GM19372 (cell line): Measurements from ENCODE around the gene TFF3.

Source experiments
- ATAC-seq: cut with Tn5 transposase; IDR thresholded peaks from one replicate; pipeline ENCODE4 v1.9.1; 2021; ENCODE audit warnings: mild to moderate bottlenecking, low read depth, moderate library complexity; ENCODE audit not compliant: unreplicated experiment

TFF3 gene, protein sequence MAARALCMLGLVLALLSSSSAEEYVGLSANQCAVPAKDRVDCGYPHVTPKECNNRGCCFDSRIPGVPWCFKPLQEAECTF

DNA sequence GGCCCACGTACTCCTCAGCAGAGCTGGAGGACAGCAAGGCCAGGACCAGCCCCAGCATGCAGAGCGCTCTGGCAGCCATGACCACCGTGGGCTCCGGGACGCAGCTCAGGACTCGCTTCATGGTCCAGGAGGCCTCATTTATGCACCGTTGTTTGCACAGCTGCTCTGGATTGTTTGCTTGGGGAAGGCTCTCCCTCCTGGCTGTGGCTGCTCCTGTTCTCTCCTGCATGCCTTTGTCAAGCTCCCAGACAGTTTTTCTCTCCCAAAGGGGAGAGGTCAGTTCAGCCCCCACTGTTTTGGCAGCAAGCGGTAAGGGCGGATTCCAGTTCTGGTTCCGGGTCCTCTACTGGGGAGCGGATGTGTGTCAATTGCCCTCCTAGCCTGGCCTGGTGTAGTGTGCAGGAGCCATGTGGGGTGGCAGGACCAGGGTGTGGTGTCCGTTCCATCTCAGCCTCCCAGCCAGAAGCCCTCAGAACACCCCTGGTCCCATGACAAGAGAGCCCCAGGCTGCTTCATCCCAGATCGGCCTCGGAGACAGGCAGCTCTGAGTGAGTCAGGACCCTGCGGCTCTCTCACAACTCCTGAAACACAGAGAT is at the start of gene TFF3:
TFF3 (minus strand) TSS at position 114 of the 596 bp plus-strand sequence; CDS start at position 79, 35 bp downstream.
- no peak for ATAC-seq

DNA sequence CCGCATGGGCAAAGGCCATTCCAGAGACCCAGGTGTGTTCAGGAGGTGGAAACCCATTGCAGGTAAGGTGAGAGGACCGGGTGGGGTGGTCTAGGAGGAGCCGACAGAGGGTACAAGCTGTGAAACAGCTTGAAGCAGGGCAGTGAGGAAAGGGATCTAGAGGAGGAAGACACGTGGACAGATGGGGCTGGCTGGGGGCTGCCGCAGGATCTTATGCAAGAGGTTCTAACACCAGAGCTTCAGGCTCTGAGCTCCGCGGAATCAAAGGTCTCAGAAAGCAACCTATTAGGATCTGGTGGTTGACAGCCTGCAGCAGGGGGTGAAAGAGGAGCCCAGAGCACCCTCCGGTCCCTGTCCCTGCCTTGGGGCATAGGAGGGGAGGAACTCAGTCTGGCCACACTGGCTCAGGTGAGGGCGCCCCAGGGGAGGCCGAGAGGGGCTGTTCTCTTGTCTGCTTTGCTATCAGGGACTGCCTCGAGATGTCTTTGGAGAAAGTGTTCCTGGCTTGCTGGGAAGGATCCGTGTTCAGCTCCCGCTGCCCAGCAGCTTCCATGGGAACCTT is 49.2 kb upstream of the TFF3 start:
- no peak for ATAC-seq

DNA sequence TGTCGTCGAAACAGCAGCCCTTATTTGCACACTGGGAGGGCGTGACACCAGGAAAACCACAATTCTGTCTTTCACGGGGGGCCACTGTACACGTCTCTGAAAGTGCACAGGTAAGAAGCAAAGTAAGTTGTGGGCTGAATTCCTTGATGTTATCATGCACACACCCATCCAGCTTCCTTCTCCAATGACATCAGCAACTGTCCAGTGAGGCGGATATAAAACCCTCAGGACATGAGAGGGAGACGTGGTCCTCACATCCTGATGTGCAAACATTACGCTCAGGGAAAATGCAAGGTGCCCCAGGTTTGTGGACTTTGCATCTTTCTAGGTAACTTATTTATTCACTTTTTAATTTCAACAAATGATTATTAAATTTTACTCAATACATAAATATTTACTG is 48.1 kb upstream of the TFF3 start:
- ATAC-seq: no peak

DNA sequence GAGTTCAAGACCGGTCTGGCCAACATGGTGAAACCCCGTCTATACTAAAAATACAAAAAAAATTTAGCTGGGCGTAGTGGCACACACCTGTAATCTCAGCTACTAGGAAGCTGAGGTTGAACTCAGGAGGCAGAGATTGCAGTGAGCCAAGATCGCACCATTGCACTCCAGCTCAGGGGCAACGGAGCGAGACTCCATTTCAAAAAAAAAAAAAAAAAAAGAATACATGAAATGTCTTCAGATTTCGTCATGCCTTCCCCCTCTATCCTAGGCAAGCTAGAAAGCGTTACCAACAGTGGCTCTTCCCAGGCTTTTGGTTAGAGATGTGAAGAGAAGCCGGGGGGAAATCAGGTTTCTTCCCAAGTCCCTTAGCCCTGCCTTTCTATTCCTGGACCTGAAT is 47.5 kb upstream of the TFF3 start:
- no peak for ATAC-seq

DNA sequence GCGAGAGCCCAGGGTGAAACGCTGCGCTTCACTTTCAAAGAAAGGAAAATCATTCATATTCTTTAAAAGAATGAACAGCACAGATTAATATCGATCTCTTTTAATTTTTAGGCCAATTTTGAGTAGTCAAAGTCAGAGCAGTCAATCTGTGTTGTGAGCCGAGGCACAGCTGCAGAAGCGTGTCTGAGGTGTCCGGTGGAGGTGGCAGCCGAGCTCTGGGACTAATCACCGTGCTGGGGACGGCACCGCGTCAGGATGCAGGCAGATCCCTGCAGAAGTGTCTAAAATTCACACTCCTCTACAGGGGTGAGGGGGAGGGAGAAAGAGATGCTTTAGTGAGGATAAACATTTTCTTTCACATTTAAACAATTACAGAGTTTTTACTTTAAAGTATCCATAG is 47.0 kb upstream of the TFF3 start:
- ATAC-seq: no peak

DNA sequence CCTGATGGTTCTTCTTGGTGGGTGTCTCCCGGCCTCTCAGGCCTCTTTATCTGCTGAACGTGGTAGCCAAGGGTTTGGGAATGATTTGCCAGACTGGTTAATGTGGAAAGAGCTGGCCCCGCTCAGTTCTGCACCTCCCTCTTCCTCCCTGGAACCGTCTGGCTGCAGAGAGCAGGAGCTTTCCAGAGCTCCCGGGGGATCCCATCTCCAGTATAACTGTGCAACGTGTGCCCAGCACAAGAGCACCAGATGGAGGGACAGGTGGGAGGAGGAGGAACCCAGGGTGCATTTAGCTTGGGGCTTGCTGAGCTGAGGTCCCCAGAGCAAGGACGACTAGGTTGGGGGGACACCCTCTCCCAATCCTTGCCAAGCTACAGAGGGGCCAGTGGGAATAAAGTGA is 46.1 kb upstream of the TFF3 start:
- no peak for ATAC-seq

DNA sequence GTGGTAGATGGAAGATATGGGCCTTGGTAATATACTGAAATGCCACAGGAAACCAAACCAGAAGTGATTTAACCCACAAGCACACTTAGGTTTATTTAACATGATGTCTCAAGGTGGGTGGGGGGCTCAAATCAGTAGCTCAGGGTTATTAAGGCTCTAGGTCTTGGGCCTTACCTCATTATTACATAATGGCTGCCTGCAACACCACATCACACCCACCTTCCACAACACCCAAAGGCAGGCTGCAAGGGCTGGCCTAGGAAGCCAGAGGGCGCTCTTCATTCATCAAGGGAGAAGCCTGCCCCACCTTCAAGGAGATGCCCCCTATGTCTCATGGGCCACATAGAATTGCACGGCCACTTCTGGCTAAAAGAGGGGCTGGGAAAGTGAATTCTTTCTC is 45.1 kb upstream of the TFF3 start:
- no peak for ATAC-seq

DNA sequence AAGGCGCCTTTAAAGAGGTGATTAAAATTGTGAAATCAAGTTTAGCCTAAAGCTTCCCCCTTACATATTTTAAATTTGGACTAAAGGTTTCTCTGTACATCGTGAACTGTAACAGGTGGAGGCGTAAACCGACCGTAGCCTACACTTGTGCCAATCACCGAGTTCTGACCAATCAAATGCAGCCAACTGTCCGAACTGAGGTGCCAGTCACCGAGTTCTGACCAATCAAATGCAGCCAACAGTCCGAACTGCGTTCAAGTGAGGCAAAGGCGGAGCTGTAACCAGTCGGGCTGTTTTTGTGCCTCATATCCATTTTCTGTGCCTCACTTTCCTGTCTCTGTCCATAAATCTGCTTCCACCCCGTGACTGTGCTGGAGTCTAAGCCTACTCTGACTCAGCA is 43.7 kb upstream of the TFF3 start:
- no peak for ATAC-seq

DNA sequence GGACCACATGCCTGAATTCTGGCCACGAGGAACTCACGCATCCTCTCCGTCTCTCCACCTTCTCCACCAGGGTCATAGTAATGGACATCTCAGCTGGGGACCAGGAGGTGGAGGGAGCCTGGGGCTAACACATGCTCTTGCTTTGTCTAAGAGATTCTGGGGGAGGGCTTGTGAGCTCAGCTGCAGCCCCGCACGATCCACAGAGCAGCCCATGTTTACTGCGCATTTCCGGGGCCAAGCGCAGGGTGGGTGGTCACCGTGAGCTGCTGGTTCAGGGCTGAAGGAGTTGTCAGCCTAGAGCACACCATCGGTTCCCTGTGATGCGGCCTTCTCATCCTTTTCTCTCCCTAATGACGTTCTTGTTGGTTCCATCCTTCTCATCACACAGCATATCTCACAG is 43.1 kb upstream of the TFF3 start:
- ATAC-seq: no peak

DNA sequence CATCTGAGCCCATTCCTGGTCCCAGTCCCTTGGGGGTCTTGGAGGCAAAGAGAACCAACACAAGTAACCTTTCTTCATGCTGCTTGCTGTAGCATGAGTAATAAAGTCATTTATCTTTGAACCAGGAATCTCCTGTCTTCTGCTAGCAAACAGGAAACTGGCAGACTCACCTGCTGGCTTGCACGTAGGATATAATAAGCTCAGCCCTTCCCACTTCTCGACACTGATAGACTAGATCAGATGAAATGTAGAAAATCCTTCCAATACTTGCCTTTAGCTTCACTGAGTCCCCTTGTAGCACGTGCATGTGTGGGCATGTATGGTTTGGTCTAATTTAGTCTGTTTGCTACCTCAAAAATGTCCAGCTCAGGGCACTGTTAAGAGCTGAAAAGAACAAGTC is 42.1 kb upstream of the TFF3 start:
- no peak for ATAC-seq

DNA sequence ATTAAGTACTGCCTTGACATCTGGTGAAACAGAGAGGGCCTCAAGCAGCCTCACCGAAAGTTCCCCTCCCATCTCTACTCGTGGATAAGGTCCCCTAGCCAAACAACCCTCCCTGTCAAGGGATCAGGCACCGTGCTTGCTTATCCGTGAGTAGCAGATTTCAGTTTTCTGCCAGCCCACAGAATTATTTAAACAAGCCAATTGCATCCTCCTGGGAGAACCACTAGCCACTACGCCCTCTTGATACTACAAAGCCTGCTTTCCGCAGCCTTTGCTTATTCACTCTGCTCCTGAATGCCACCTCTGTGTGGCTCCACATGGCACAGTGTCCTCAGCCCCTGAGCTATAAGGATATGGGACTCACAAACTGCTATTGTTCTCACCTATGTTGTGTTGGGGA is 41.4 kb upstream of the TFF3 start:
- no peak for ATAC-seq

DNA sequence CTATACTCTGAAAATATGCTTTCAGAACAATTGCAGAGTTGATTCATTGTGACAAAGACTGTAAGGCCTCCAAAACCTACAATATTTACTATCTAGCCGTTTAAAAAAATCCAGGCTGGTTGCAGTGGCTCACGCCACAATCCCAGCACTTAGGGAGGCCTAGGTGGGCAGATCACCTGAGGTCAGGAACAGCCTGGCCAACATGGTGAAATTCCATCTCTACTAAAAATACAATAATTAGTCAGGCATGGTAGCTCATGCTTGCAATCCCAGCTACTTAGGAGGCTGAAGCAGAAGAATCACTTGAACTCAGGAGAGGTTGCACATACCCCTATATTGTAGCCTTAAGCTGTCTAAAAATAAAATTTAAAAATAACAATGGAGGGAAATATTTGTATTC is 40.8 kb upstream of the TFF3 start:
- ATAC-seq: no peak

DNA sequence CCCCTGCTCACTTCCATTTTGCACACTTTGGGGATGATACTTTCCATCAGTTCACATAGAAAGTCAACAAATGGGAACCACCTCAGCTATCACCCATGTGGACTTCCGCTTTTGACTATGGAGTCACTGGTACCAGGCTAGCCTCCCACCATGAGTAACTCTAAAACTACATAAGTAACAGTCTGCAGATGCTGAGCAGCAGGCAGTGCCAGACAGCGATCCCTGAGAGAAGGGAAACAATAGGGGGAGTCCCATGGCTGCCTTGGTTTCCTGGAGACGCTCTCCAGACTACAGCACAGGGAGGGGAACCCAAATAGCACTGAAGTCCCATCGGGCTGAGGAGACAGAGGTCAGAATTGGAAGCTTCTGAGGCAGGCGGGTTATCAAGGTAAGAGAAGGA is 38.4 kb upstream of the TFF3 start:
- no peak for ATAC-seq

DNA sequence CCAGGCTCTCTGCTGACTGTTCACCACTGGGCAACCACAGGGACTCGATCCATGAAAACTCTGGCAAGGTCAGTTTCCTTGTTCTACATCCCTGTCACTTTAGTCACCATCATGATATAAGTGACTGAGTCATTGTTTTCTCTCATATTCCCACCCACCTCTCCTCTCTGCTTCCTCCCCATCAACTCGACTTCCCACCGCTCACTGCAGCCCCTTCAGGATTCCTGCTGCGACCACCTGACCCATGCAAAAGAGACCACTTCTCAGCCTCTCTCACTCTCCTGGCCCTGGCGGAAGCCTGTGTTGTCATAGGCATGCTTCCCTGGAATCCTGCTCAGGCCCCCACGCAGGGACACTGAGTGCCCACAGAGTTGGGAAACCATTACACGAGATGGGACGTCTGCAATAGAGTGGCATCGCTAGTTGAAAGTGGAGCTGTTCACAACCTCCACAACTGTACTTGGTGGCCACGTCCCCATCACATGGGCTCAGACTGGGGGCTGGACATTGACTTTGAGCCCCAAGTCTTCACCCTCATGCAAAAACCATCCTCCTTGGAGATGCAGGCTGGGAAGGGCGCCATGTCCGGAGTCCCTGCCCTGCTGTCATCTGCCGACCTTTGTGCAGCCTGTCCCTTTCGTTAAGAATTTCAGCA is 37.4 kb upstream of the TFF3 start:
- no peak for ATAC-seq

DNA sequence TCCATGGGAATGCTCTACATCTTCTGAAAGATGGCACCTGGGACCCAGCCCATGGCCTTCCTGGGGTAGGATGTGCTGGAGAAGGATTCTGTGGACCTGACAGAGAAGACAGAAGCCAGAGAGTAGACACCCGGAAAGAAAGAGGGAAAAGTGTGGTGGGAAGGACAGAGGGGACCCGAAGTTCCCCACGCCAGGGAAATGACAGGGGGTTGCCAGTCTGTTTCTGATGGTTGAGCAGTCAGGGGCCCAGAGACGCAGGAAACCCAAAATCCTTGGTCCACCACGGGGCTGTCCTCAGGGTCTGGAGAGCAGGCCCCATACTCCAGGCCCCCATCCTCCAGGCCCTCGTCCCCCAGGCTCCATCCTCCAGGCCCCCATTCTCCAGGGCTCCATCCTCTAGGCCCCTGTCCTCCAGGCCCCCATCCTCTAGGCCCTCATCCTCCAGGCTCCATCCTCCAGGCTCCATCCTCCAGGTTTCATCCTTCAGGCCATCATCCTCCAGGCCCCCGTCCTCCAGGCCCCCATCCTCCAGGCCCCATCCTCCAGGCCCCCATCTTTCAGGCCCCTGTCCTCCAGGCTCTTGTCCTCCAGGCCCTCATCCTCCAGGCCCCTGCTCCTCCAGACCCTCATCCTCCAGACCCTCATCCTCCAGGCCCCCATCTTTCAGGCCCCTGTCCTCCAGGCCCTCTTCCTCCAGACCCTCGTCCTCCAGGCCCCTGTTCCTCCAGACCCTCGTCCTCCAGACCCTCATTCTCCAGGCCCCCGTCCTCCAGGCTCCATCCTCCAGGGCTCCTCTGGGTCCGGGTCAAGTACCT is 36.6 kb upstream of the TFF3 start:
- no peak for ATAC-seq

DNA sequence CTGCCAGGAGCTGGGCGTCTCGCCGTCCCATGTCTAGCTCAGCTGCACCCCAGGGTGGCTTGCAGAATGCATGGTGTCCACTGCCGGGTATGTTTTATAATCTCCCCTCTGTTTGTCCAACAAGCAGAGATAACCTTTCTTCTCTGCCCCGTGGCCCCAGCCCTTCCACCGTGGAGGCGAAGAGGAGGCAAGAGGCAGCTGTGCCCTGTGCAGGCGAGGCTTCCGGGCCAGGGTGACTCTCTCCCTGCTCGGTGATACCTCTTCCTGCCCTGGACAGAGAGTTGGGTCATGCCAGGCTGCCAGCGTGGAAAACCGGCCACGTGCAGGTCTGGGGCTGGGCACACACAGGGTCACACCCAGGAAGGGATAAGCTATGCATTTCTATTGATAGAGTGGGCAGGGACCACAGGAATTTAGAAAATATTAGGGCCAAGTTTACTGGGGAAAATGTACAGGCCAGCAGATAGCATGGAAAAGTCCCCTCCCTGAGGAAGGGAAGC is 35.8 kb upstream of the TFF3 start, which contains the start of gene TFF2:
TFF2 (minus strand) TSS at position 68 of the 500 bp plus-strand sequence; CDS start at position 31, 37 bp downstream.
- no peak for ATAC-seq

DNA sequence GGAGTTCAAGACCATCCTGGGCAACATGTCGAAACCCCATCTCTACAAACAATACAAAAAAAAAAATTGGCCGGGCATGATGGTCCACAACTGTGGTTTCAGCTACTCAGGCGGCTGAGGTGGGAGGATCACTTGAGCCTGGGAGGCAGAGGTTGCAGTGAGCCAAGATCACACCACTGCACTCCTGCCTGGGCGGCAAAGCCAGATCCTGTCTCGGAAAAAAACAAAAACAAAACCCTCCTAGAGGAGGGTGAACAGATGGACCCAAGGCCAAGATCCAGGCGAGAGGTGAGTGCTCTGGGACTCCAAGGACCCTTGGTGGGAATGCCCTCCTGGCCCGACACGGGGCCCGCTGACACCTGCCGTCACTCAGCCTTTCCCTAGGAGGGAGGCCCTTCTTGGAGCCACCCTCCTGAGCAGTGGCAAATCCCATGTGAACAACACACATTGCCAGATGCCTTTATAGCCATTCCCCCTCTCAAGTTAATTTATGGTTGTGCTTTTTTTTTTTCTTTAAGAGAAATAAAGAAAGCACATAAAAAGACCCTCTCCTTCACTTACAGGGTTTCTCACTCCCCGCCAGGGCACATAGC is 35.2 kb upstream of the TFF3 start:
- no peak for ATAC-seq

DNA sequence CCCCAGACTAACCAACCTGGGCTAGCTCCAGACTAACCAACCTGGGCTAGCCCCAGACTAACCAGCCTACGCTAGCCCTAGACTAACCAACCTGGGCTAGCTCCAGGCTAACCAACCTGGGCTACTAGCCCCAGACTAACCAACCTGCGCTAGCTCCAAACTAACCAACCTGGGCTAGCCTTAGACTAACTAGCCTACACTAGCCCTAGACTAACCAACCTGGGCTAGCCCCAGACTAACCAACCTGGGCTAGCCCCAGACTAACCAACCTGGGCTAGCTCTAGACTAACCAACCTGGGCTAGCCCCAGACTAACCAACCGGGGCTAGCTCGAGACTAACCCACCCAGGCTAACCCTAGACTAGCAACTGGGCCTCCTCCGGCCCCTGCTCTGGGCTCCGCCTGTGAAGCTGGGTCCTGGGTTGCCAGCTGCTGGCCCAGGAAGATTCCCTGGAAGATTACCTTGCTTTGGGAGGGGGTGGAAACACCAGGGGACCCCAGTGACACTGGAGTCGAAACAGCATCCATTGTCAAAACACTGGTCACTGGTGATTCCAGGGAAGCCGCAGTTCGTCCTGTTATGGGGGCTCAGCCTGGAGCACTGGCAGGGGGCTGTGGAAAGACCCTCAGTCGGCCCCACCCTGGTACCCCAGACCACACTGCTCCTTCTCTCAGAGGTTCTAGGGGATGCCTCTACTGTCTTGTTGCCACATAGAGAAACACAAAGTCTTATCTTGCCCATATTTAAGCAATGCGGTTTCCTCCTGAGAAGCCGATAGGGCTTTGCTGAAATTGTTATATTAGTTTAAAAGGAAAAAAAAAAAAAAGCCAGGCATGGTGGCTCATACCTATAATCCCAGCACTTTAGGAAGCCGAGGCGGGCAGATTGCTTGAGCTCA is 34.5 kb upstream of the TFF3 start:
- ATAC-seq: no peak

DNA sequence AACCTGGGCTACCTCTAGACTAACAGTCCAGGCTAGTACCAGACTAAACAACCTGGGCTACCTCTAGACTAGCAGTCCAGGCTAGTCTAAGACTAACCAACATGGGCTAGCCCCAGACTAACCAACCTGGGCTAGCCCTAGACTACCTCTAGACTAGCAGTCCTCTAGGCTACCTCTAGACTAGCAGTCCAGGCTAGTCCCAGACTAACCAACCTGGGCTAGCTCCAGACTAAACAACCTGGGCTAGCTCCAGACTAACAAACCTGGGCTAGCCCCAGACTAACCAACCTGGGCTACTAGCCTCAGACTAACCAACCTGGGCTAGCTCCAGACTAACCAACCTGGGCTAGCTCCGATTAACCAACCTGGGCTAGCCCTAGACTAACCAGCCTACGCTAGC is 33.6 kb upstream of the TFF3 start:
- ATAC-seq: no peak
